ENCODE measurements around the gene RDX.
"Not testable (repeated sequence)": the region's sequence is repeated elsewhere in the genome, so short reads cannot be mapped to it uniquely, and the experiment has no call there.

RDX gene

GRCh38 chr11:110301577-110301976, 5.2 kb upstream of the RDX start:
- Histone ChIP-seq H3K9me3 (ENCODE audit: low read length) (no peaks in the 10 kb centered on the region), H3K4me3 (ENCODE audit: low read depth in 1 of 2, low read length in 2 of 2) (no peak overlapping the region), H3K9ac (ENCODE audit: low read length) (no peak overlapping the region), H3K27ac (ENCODE audit: low read depth, low read length) (no peak overlapping the region), H3K4me1 (ENCODE audit: insufficient read depth, low read length) (peaks cover 8% of the 10 kb centered on the region), H3K27me3 (ENCODE audit: control insufficient read depth in 1 of 2, insufficient read depth in 2 of 2, low read length in 2 of 2) (no peaks in the 10 kb centered on the region), H3K36me3 (ENCODE audit: insufficient read depth, low read length) (no peaks in the 10 kb centered on the region)

GRCh38 chr11:110301032-110301431, 4.6 kb upstream of the RDX start:
- Histone ChIP-seq H3K9me3 (ENCODE audit: low read length) (no peaks in the 10 kb centered on the region), H3K4me1 (ENCODE audit: insufficient read depth, low read length) (peaks cover 8% of the 10 kb centered on the region), H3K4me3 (ENCODE audit: low read depth in 1 of 2, low read length in 2 of 2) (no peak overlapping the region), H3K27ac (ENCODE audit: low read depth, low read length) (no peak overlapping the region), H3K9ac (ENCODE audit: low read length) (no peak overlapping the region), H3K27me3 (ENCODE audit: control insufficient read depth in 1 of 2, insufficient read depth in 2 of 2, low read length in 2 of 2) (no peaks in the 10 kb centered on the region), H3K36me3 (ENCODE audit: insufficient read depth, low read length) (no peaks in the 10 kb centered on the region)

GRCh38 chr11:110299006-110299785, 2.8 kb upstream of the RDX start:
- Histone ChIP-seq H3K4me1 (ENCODE audit: insufficient read depth, low read length) (peaks cover 17% of the 10 kb centered on the region), H3K9me3 (ENCODE audit: low read length) (no peaks in the 10 kb centered on the region), H3K9ac (ENCODE audit: low read length) (no peak overlapping the region), H3K36me3 (ENCODE audit: insufficient read depth, low read length) (no peaks in the 10 kb centered on the region), H3K4me3 (ENCODE audit: low read depth in 1 of 2, low read length in 2 of 2) (no peak overlapping the region), H3K27ac (ENCODE audit: low read depth, low read length) (no peak overlapping the region), H3K27me3 (ENCODE audit: control insufficient read depth in 1 of 2, insufficient read depth in 2 of 2, low read length in 2 of 2) (no peaks in the 10 kb centered on the region)

GRCh38 chr11:110298301-110298765, 1.9 kb upstream of the RDX start:
- Histone ChIP-seq H3K27me3 (ENCODE audit: control insufficient read depth in 1 of 2, insufficient read depth in 2 of 2, low read length in 2 of 2) (no peaks in the 10 kb centered on the region), H3K27ac (ENCODE audit: low read depth, low read length) (no peak overlapping the region), H3K4me1 (ENCODE audit: insufficient read depth, low read length) (peaks cover 19% of the 10 kb centered on the region), H3K4me3 (ENCODE audit: low read depth in 1 of 2, low read length in 2 of 2) (no peak overlapping the region), H3K9ac (ENCODE audit: low read length) (no peak overlapping the region), H3K36me3 (ENCODE audit: insufficient read depth, low read length) (no peaks in the 10 kb centered on the region), H3K9me3 (ENCODE audit: low read length) (no peaks in the 10 kb centered on the region)

DNA sequence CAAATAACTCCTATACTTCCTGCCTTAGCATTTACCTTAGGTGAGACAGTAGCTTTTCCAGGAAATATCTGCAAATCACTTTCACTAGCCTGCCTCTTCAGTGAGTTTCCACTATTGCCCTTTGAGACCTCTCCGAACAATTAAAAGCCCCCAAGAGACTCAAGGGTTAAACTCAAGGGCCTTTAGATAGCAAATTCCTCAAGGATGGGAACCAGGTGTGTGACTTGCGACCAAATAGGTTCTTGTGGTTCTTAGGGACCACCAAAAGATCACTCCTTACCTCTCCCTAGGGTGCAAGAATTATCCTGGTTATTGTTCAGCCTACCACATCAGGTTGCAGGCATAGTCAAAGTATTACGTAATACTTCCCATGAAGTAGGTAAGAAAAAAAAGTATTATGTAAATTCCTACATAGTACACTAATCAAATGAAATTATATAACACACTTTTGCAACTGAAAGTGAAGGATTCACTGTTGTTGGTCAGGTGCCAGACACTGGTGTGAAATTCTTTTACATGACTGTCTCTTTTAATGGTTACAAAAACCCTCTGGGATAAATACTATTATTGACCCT, 1.4 kb upstream of the RDX start:
- Histone ChIP-seq H3K27ac (ENCODE audit: low read depth, low read length) (no peak overlapping the region), H3K4me3 (ENCODE audit: low read depth in 1 of 2, low read length in 2 of 2) (no peak overlapping the region), H3K27me3 (ENCODE audit: control insufficient read depth in 1 of 2, insufficient read depth in 2 of 2, low read length in 2 of 2) (no peaks in the 10 kb centered on the region), H3K36me3 (ENCODE audit: insufficient read depth, low read length) (no peaks in the 10 kb centered on the region), H3K4me1 (ENCODE audit: insufficient read depth, low read length) (peaks cover 24% of the 10 kb centered on the region), H3K9me3 (ENCODE audit: low read length) (no peaks in the 10 kb centered on the region), H3K9ac (ENCODE audit: low read length) (no peak overlapping the region)

DNA sequence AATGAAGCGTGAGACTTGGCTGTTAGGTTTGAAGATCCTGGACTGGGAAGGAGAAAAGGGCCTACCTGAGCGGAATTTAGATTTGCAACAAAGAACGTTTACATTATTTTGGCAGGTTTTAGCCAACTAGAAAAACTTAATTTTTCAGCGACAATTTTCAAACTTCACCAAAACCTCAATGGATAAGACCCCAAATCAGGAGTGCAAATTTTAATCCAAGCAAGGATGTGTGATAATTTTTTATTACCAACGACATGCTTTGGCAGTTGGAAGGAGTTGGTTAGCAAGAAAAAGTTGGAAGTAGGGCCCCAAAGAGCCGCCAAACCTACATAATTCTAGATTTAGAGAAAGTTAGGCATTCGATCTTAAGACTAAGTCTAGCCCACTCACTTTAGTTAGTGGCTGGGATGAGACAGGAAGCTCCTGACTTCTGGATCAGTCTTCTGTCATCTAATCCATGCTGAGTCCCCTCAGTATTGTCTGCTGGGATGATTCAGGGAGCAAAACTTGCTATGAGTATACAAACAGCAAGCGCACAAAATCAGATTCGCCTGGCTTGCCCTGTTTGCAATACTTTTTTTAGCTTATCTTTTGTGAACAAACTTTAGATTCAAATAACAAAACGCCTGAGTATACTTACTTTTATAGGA, 787 bp upstream of the RDX start:
- peak overlapping the region; percentile 47 for H3K27ac ChIP-seq (ENCODE audit: low read depth, low read length)
- peaks cover 24% of the 10 kb centered on the region for H3K4me1 ChIP-seq (ENCODE audit: insufficient read depth, low read length)
- H3K9me3 ChIP-seq (ENCODE audit: low read length), result no peaks in the 10 kb centered on the region
- H3K9ac ChIP-seq (ENCODE audit: low read length), result peak overlapping the region; percentile 36
- no peaks in the 10 kb centered on the region for H3K27me3 ChIP-seq (ENCODE audit: control insufficient read depth in 1 of 2, insufficient read depth in 2 of 2, low read length in 2 of 2)
- peak overlapping the region; percentile 40 to 55 for H3K4me3 ChIP-seq (ENCODE audit: low read depth in 1 of 2, low read length in 2 of 2)
- no peaks in the 10 kb centered on the region for H3K36me3 ChIP-seq (ENCODE audit: insufficient read depth, low read length)

DNA sequence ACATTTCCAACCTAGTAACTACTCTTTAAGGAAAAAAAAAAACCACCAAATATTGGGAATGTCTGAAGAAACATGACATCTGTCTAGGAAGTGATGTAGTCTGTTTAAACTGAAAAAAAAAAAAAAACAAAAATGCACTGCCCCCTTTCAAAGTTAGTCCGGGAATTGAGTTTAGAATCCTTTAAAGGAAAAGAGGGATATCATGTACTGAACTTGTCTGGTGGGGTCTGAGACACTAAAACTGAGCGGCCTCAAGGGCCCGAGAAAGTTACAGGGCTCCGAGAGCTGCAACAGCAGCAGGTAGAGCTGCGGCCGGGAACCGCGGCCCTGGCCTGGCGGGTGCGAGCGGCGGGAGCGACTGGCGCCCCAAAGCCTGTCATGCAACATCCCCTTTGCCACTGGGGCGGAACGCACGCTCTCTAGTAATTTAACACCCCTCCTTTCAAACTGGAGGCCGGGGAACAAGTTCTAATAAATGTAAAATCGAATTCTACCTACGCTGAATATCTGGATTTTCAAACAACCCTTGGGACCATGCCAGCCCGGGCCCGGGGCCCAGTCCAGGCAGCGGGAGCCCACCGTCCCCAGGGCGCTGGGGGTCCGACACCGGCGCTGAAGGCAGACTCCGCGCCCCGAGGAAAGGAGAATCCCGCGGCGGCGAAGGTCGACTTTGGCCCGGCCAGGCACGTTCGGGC, 736 bp downstream of the RDX start:
- H3K36me3 ChIP-seq (ENCODE audit: insufficient read depth, low read length), result no peaks in the 10 kb centered on the region
- H3K27me3 ChIP-seq (ENCODE audit: control insufficient read depth in 1 of 2, insufficient read depth in 2 of 2, low read length in 2 of 2), result no peaks in the 10 kb centered on the region
- peak overlapping the region; percentile 81 for H3K27ac ChIP-seq (ENCODE audit: low read depth, low read length)
- H3K9me3 ChIP-seq (ENCODE audit: low read length), result no peaks in the 10 kb centered on the region
- peak overlapping the region; percentile 77 to 94 for H3K4me3 ChIP-seq (ENCODE audit: low read depth in 1 of 2, low read length in 2 of 2)
- H3K9ac ChIP-seq (ENCODE audit: low read length), result peak overlapping the region; percentile 86
- H3K4me1 ChIP-seq (ENCODE audit: insufficient read depth, low read length), result peaks cover 24% of the 10 kb centered on the region

- peak overlapping the region; percentile 86 for H3K9ac ChIP-seq (ENCODE audit: low read length)
- peaks cover 24% of the 10 kb centered on the region for H3K4me1 ChIP-seq (ENCODE audit: insufficient read depth, low read length)
- H3K4me3 ChIP-seq (ENCODE audit: low read depth in 1 of 2, low read length in 2 of 2), result peak overlapping the region; percentile 4 to 10
- no peaks in the 10 kb centered on the region for H3K36me3 ChIP-seq (ENCODE audit: insufficient read depth, low read length)
- peak overlapping the region; percentile 81 for H3K27ac ChIP-seq (ENCODE audit: low read depth, low read length)
- no peaks in the 10 kb centered on the region for H3K9me3 ChIP-seq (ENCODE audit: low read length)
- no peaks in the 10 kb centered on the region for H3K27me3 ChIP-seq (ENCODE audit: control insufficient read depth in 1 of 2, insufficient read depth in 2 of 2, low read length in 2 of 2)
These were observed 1.3 kb downstream of the RDX start for GRCh38 chr11:110295086-110295485.

DNA sequence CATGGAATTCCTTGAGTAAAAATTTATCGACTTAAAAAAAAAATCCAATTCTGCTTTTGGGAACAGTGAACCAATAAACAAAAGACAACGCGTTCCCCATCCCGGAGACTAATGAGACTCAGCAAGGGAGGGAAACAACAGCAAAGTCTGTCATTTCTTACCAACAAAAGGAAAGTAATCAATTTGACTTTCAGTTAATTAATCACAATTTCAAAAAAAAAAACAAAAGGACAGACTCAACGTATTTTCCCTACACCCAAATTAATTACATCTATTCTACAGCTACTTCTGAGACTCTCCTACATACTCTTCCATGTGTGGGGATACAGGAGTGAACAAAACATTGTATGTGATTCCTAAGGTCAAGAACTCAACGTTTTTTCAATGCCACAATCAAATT, 1.9 kb downstream of the RDX start:
- Histone ChIP-seq H3K4me3 (ENCODE audit: low read depth in 1 of 2, low read length in 2 of 2) (peak overlapping the region; percentile 4 to 10), H3K4me1 (ENCODE audit: insufficient read depth, low read length) (peaks cover 24% of the 10 kb centered on the region), H3K36me3 (ENCODE audit: insufficient read depth, low read length) (no peaks in the 10 kb centered on the region), H3K9ac (ENCODE audit: low read length) (no peak overlapping the region), H3K27me3 (ENCODE audit: control insufficient read depth in 1 of 2, insufficient read depth in 2 of 2, low read length in 2 of 2) (no peaks in the 10 kb centered on the region), H3K9me3 (ENCODE audit: low read length) (no peaks in the 10 kb centered on the region), H3K27ac (ENCODE audit: low read depth, low read length) (no peak overlapping the region)

DNA sequence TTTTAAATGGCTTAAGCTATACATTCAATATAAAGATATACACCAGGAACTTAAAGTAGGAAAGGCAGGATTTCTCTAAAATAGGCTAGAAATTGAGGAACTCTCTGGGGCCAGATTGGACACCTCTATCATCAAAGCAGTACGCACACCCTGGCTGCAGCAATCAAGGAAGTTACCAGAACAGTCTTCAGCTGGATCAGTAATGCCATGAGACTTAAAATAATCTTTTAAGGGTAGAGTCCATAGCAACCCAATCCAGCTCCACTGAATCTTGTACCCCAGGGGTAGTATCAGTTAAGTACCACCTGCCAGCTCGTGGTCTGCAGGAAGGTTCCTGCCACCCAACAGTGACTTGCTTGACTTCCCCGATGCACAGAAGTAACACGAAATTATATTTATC, 3.0 kb downstream of the RDX start:
- no peak overlapping the region for H3K27ac ChIP-seq (ENCODE audit: low read depth, low read length)
- peaks cover 24% of the 10 kb centered on the region for H3K4me1 ChIP-seq (ENCODE audit: insufficient read depth, low read length)
- H3K9me3 ChIP-seq (ENCODE audit: low read length), result no peaks in the 10 kb centered on the region
- no peaks in the 10 kb centered on the region for H3K36me3 ChIP-seq (ENCODE audit: insufficient read depth, low read length)
- no peak overlapping the region for H3K4me3 ChIP-seq (ENCODE audit: low read depth in 1 of 2, low read length in 2 of 2)
- no peaks in the 10 kb centered on the region for H3K27me3 ChIP-seq (ENCODE audit: control insufficient read depth in 1 of 2, insufficient read depth in 2 of 2, low read length in 2 of 2)
- no peak overlapping the region for H3K9ac ChIP-seq (ENCODE audit: low read length)

GRCh38 chr11:110292146-110292545, 4.3 kb downstream of the RDX start:
- not testable (repeated sequence) for H3K27me3 ChIP-seq (ENCODE audit: control insufficient read depth in 1 of 2, insufficient read depth in 2 of 2, low read length in 2 of 2); H3K4me3 ChIP-seq (ENCODE audit: low read depth in 1 of 2, low read length in 2 of 2); H3K9me3 ChIP-seq (ENCODE audit: low read length); H3K9ac ChIP-seq (ENCODE audit: low read length); H3K36me3 ChIP-seq (ENCODE audit: insufficient read depth, low read length); H3K27ac ChIP-seq (ENCODE audit: low read depth, low read length)
- peaks cover 27% of the 10 kb centered on the region for H3K4me1 ChIP-seq (ENCODE audit: insufficient read depth, low read length)
